GM21723 (cell line): ENCODE data around the gene THOC5.
"Not testable (repeated sequence)": the region's sequence is repeated elsewhere in the genome, so short reads cannot be mapped to it uniquely, and the experiment has no call there.

Experiments
- ATAC-seq: cut with Tn5 transposase; IDR thresholded peaks from one replicate; pipeline ENCODE4 v1.9.1; 2021; ENCODE audit warnings: mild to moderate bottlenecking, moderate library complexity; ENCODE audit not compliant: unreplicated experiment

THOC5 gene

DNA sequence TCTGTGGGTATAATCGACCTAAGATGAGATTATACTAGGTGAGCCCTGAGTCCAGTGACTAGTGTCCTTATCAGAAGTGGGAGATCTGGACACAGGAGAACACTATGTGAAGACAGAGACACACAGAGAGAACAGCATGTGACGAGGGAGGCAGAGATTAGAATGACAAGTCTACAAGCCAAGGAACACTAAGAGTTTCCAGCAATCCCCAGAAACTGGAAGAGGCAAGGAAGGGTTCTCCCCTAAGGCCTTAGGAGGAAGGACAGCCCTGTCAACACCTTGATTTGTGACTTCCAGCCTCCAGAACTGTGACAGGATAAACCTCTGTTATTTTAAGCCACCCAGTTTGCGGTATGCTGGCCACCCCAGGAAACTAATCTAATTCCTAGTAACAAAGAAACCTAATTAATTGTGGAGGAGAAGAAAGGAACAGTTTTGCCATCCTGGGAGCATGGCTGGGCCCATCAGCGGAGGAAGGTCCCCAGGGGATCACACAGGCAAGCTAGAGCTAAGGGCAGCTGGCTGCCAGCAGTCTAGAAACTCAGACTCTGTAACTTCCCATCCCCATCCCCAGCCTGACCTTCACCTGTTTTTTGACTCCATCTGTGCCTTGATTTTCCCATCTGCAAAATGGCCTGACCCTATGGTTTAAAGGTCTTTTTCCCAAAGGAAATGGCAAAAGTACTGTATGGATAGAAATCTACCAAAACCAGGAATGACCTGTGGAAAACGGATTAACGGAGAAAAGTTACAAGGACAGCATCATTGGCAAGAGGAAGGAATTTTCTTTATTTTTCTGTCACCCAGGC, 10.3 kb upstream of the THOC5 start:
- ATAC-seq = no peak

- no peak for ATAC-seq
These were observed 6.3 kb upstream of the THOC5 start for GRCh38 chr22:29559853-29560252.

GRCh38 chr22:29559030-29559429, 5.5 kb upstream of the THOC5 start:
- ATAC-seq = no peak

DNA sequence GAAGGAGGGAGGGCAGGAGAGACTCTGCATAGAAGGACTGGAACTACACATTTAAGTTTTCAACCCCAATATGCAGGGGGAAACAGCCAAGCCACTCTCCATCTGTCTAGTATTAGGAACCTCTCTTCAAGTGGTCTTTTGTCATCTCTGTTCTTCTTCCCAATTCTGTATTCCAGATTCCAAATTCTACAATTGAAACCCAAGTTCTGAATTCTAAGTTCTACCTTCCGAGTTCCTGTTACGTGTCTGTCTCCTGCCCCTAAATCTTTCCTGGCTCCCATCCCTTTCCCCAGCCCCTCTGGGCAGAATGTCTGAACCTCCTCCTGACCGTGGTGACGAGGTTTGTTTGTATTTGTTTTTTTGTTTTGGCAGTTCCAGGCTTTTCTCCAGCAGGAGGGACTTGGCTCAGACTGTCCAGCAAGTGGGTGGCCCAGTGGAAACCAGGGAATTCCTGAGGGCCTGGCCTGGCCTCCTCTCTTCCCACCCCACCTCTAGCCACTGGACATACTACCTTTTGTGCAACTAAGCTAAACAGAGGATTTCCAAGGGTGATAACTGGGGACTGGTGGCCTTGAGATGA, 1.6 kb upstream of the THOC5 start:
- no peak for ATAC-seq

- not testable (repeated sequence) for ATAC-seq
These were observed 1.2 kb downstream of the THOC5 start for GRCh38 chr22:29552357-29552756.

DNA sequence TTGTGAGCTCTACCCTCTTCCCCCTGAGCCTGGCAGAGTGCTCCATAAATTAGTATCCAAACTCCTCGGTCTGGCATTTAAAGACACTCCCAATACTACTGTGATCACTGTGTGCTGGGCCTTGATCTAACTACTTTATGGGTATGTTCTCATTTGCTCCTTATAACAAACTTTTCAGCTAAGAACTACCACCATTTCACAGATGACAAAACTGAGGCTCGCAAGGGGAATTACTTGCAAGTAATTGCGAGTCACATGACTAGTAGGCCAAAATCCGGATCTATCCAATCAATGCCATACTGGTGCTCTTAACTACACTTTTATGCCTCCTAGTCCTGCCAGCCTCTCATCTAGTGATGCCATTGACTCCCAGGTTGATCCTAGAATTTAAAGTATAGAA, 3.6 kb downstream of the THOC5 start:
- ATAC-seq = no peak

GRCh38 chr22:29545045-29545444, 8.5 kb downstream of the THOC5 start:
- not testable (repeated sequence) for ATAC-seq

- no peak for ATAC-seq
These were observed 11.7 kb downstream of the THOC5 start for GRCh38 chr22:29541845-29542244.

GRCh38 chr22:29539105-29539504, 14.5 kb downstream of the THOC5 start:
- ATAC-seq = no peak

- ATAC-seq = no peak
These were observed 17.1 kb downstream of the THOC5 start for GRCh38 chr22:29536411-29536810.

DNA sequence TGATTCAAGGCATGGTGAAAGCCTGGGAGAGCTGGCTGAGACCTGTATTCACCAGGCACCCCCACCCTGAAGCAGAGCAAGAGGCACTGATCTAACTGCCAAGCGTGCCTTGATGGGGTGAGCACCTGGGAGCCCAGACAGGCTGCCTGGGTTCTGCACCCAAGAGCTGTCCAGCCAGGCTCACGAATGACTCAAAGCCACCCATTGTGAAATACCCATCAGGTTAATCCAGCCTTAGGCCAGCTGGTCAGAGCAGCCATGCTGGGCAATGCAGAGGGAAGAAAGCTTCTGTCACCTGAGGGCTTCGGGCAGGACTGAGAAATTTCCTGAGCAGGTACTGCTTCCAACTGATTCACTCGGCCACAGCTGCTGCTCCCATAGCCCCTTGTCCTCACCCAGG, 22.1 kb downstream of the THOC5 start:
- ATAC-seq = no peak

DNA sequence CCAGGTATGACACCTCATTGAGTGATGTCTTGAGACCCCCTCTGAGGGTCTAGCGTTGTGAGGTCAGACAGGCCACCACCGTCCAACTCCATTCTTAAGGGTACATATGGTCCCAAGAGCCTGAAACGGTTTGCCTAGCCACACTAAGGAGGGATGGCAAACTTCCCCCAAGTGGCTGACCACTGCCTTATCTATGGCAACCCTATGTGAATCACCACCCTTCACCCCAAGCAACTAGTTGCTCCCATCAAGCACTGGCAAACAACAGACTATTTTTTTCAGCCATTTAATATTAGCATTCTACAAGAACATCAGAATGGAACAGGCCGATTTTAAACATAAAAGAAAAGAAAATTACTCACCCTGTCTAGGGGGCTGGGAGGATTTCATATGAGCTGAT, 22.8 kb downstream of the THOC5 start:
- no peak for ATAC-seq

DNA sequence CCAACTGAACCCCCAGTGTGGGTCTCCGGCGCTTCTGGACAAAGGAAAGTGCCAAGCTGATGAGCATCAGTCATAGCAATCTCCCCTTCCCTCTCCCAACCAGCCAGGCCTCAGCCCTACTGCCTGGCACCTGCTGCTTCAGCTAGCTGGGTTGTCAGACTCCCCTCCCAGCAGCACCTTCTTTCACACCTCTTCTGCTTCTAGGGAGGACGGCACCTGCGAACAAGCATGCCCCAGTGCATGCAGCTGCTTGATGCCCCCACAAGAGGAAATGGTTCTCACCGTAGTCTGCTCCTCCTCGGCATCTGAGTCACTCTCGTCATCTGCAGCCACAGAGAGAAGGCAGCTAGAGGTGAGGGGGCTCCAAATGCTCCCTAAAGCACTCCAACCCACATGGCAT, 25.4 kb downstream of the THOC5 start:
- ATAC-seq = no peak

DNA sequence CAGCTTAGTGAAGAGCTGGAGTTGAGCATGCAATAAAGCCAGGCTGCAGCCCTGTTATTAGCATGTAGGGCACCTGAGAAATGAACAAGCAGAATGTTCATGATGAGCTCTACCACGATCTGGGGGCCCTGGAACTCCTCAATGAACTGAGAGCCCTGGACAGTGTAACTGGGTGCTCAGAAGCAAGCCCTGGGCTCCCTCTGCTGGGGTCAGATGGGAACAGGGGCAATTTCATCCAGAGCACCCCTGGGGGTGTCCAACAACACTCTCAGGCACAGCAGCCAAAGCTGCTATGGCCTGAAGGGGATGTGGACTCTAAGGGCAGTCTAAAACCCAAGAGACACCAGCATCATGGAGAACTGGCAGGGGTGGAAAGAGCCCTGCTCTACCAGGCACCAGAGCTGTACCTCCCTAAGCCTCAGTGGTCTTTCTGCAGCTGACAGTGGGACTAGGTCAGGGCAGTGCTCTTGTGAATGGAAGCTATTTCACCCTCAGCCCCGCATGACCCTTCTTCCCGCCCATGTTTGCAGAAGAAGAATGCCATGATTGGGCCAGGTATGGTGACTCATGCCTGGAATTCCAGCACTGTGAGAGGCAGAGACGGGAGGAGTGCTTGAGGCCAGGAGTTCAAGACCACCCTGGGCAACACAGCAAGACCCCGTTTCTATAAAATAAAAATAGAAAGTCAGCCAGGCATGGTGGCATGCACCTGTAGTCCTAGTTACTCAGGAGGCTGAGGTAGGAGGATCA, 28.9 kb downstream of the THOC5 start:
- ATAC-seq = no peak

- no peak for ATAC-seq
These were observed 29.8 kb downstream of the THOC5 start for GRCh38 chr22:29523761-29524160.

DNA sequence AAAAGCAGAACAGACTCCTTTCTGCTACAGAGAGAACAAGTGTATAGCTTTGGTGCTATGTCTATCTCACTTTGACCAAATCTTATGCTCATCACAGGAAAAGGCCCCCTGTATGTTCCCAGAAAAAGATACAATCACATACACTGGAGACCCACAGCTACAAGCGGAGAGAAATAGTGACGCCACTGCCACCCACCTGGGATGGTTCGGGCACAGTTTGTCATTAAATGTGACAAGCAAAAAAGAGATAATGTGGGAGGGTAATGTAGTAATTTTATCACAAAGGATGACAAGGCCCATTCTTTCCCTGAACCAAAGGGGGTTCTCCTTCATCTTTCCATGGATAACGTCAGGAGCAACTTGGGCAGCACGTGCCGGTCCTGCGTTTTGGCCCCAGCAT, 32.0 kb downstream of the THOC5 start:
- no peak for ATAC-seq

DNA sequence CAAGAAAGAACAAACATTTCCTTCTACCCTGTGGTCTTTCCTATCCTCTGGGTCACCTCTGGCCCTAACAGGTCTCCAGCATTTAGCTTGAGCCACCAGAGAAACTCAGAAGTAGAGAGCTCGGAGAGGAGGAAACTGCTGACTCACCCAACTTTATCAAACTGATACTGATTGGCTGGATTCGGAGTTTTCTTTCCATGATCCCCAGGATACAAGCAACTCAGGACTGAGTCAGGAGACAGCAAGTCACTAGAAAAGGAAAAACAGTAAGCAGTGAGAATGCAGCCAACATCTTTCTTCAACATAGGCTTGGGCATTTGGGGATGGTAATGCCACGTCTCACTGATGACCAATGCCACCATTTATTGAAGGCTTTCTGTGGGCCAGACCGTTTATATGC, 32.7 kb downstream of the THOC5 start:
- ATAC-seq = no peak

DNA sequence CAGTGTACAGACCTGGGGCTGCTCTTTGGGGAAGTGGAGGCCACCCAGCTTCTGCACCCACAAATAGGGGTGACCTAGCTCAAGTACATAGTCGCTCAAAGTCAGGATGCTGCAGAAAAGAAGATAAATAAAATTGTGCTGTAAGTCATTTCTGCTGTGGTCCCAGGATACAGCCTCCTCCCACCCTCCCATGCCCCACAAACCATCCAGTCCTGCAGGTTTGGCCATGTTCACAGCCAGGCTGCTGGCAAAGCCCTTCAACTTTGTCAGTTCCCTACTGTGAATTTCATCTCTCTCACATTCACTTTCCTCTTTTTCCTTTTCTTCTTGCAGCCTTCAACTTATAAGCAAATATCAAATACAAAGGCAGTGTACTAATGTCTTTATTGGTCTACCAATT, 33.6 kb downstream of the THOC5 start:
- ATAC-seq = no peak

DNA sequence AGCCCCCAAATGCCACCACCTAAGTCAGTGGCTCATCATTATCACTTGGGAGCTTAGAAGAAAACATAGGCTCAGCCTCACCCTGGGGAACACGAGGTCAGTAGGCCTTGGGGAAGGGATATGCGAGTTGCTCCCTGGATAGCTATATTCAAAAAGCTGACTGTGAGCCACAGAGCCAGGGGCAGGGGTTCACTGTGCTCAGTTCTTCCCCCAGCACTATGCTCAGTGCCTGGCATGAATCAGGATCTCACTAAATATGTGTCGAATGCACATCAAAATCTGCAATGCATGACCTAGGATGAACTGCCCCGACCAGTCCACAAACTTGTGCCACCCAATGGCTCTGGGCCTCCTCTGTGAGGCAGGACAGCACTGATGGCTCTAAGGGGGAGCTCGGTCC, 35.1 kb downstream of the THOC5 start:
- ATAC-seq = no peak

DNA sequence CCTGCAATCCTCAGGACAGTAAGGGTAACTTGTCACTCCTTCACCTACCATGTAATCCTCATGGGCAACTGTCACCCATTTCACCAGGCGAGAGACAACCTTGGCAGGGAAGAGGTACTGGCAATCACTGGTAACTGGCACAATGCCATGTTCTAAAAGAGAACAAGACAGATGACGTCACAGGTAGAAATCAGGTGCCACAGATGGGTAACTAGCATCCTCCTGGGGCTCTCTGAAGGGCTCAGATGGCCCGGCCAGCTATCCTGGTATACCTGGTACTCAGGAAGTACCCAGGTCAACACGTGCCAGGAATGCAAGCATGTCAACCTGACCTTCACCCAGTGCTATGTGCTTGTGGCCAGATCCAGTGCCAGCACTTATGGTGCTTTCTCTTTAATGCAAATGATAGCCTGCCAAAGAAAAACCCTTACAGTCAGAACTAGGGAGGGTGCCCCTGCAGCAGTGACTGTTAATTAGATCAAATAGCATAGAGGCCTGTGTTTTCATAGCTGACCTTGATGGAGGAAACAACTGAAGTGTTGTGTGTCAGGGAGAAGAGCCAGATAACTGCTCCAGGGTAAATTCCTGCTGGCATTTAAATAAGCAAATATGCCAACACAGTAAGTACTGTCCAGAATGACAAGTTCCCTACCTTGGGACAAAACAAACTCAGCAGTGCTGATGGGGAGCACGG, 36.2 kb downstream of the THOC5 start:
- no peak for ATAC-seq

DNA sequence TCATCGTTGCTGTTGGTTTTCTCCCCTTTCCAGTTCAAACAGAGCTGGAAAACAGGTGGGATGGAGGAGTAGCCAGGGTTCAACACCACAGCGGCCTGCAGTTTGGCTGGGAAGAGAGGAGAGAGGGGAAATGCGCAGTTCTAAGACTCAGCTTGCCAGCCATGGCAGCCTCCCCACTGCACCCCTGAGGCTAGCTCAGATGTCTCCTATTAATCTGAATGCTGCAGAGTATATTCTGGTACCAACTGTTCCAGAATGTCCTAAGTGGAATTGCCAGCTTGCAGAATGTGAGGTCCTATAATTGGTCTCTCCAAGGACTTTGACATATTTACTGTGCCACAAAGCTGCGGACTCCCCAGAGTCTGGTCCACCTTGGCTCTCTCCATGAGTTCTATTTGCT, 41.5 kb downstream of the THOC5 start:
- no peak for ATAC-seq
